Mononuclear cell (primary cell): Measurements from ENCODE around the gene PTGS2. TPM values are rescaled to one million over a fixed set of nuclear protein-coding genes. Genes with fewer than 3 reads are reported as not detected.
A peak's percentile ranks its signal among the peaks of the same experiment; 100 is the strongest.
"Not testable (repeated sequence)": the region's sequence is repeated elsewhere in the genome, so short reads cannot be mapped to it uniquely, and the experiment has no call there.

Experiments
- H3K27me3 ChIP-seq: 2 replicates; pipeline ENCODE4 v1.6.0; 2011; ENCODE audit warnings: low read length, control low read depth; ENCODE audit not compliant: insufficient read depth
- H3K4me1 ChIP-seq: 2 replicates; pipeline ENCODE4 v1.5.1; 2011; ENCODE audit warnings: mild to moderate bottlenecking, low read length, control low read depth; ENCODE audit not compliant: insufficient read depth
- H3K4me3 ChIP-seq: 2 replicates; pipeline ENCODE4 v1.5.1; 2011; ENCODE audit warnings: mild to moderate bottlenecking, low read length, moderate library complexity
- H3K9me3 ChIP-seq: 2 replicates; pipeline ENCODE4 v1.5.1; 2011; ENCODE audit warnings: low read depth, mild to moderate bottlenecking, control low read depth, low read length
- total RNA-seq: library from RNA; depleted of rRNA; stranded (reverse); fragments of >200 nt; gene quantifications from one replicate; pipeline ENCODE4 v1.2.3, GENCODE V29; 2012

PTGS2 gene
- total RNA-seq, 1 donor = 446 TPM

DNA sequence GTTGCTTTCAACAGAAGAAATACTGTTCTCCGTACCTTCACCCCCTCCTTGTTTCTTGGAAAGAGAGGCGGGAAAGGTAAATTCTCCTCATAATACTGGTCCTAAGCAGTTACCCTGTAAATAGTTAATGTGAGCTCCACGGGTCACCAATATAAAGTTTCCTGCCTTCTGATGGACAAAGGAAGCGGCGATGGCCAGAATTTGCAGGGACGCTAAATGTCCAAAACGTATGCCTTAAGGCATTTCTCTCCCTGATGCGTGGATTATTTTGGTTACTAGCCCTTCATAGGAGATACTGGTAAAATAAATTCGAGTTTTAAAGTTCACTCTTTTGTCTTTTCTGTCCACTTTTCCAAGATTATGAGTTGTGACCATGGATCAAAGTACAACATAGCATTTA is 898 bp upstream of the PTGS2 start:
- Histone ChIP-seq H3K27me3 (peaks cover 14% of the 10 kb centered on the region), H3K9me3 (no peaks in the 10 kb centered on the region), H3K4me1 (peaks cover 13% of the 10 kb centered on the region), H3K4me3 (peak overlapping the region; percentile 64)

DNA sequence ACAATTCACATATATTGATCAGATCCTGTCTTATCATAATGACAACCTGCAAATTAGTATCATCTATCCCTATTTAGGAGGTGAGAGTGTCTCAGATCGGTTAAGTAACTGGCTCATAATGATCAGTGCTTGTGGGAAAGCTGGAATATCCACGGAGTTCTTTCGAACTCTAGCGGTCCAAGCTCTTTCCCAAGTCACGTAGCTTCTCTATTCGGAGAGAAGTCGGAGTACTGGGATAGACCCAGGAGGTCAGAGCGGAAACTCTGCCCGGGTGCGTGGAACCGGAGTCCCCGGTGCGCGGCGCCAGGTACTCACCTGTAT is 339 bp downstream of the PTGS2 start:
- Histone ChIP-seq H3K27me3 (peaks cover 14% of the 10 kb centered on the region), H3K4me3 (peak overlapping the region; percentile 64), H3K4me1 (peaks cover 13% of the 10 kb centered on the region), H3K9me3 (no peaks in the 10 kb centered on the region)

DNA sequence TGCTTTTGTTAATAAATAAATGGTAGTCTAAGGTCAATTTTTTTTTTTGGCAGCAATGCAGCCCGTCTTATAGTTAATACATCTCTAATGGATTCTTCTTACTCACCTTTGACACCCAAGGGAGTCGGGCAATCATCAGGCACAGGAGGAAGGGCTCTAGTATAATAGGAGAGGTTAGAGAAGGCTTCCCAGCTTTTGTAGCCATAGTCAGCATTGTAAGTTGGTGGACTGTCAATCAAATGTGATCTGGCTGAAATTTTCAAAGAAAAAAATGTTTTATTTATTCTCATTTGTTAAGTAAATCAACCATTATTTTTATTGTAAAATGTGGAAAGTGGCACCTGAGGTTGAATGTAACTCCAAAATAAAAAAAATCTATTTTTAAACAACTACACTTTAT is 2.1 kb downstream of the PTGS2 start:
- Histone ChIP-seq H3K9me3 (no peaks in the 10 kb centered on the region), H3K27me3 (peaks cover 14% of the 10 kb centered on the region), H3K4me1 (peaks cover 13% of the 10 kb centered on the region), H3K4me3 (no peak overlapping the region)

DNA sequence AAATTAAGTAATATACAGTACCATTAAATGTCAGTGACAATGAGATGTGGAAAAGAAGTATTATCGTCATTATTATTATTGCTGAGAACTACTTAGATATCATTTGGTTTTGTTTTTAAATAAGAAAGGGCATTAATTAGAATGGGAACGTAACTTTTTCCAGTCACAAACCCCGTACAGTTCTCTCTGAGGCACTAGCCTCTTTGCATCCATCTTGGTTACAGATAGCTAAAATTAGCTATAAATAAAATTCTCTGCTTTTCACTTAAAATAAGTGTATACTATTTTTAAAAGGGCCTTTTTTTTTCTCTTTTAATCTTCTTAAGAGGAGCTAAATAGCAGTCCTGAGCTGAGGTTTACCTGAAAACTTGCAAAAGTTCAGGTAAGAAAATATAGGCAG is 7.6 kb downstream of the PTGS2 start:
- Histone ChIP-seq H3K4me1 (no peaks in the 10 kb centered on the region), H3K9me3 (no peaks in the 10 kb centered on the region), H3K27me3 (no peaks in the 10 kb centered on the region), H3K4me3 (no peak overlapping the region)

DNA sequence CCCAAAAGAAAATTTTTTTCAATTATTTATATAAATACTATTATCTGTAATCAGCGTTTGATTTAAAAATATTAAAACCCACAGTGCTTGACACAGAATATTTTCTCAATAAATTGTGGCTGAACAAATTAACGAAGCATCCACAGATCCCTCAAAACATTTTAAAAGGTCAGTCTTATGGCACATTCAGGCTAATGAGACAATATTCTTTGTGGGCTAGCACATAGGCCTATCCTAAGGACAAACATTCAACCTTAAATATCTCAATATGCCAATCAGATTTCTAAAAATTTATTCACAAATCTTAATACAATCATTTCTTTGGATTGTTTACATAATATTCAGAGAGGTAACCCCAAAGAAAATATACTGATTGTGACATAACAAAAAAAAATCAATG is 8.1 kb downstream of the PTGS2 start:
- H3K4me1 ChIP-seq = no peaks in the 10 kb centered on the region
- no peak overlapping the region for H3K4me3 ChIP-seq
- no peaks in the 10 kb centered on the region for H3K9me3 ChIP-seq
- H3K27me3 ChIP-seq = no peaks in the 10 kb centered on the region

DNA sequence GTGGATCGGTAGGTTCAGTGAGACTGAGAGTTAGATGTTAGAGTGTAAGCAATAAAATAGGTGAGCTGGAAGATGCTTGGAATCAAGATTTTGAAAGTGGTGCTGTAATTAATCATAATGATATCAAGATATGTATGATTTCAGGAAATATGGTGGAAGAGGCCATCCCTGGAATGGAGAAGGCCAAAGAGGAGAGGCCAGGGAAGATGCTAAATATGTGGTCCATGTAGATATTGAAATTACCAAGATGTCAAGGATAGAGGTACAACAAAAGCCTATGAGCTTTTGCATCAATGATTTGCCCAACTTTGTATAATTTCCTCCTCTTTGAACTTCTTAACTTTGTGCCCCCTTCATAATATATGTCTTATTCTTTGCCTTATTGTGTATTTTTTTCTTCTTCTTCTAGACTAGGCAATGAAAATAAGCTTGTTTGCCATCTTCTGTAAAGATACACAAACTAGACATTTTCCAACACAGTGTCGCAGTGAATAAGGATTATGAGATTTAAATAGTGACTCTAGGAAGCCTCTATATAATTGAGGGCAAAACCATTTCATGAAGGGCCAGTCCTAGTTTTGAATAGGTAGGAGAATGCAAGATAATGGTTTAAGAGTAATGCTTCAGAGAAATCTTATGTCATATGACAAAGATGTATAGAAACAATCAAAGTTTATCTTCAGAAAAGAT is 8.9 kb downstream of the PTGS2 start:
- no peaks in the 10 kb centered on the region for H3K9me3 ChIP-seq
- no peaks in the 10 kb centered on the region for H3K4me1 ChIP-seq
- H3K4me3 ChIP-seq = no peak overlapping the region
- no peaks in the 10 kb centered on the region for H3K27me3 ChIP-seq

DNA sequence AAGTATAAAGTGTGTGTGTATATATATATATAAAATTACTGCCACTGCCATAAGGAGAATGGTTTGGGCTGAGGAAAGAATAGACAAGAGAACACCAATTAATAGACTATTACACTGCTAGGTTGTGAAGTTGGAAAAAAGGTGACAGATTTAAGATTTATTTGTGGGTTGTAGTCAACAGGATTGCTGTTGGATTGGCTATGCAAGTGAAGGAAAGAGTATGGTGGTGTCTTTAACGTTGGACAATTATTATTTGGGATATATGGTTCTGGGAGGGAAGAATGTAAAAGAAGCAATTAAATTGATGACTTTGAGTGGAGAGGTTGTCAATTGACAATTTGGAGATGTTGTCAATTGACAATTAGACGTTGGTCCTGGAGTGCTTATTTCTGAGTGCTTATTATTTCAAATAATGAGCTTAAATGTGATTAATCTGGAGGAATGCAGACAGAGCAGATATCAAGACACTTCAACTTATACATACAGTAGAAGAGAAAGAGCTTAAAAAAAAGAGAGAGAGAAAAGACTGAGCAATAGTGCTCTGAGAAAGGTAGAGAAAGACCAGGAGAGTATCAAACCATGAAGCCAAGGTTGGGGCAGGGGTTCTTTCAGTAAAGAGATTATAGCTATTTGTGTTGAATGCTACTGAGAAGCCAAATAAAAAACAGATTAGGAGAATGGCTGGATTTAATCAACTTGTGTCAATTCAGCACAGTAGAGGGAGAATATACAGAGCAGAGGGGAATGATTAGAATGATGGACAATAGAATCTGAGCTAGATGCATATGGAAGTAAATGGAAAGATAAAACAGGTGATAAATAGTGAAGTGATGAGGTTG is 9.7 kb downstream of the PTGS2 start:
- Histone ChIP-seq H3K27me3 (no peaks in the 10 kb centered on the region), H3K4me1 (no peaks in the 10 kb centered on the region), H3K9me3 (no peaks in the 10 kb centered on the region), H3K4me3 (no peak overlapping the region)

DNA sequence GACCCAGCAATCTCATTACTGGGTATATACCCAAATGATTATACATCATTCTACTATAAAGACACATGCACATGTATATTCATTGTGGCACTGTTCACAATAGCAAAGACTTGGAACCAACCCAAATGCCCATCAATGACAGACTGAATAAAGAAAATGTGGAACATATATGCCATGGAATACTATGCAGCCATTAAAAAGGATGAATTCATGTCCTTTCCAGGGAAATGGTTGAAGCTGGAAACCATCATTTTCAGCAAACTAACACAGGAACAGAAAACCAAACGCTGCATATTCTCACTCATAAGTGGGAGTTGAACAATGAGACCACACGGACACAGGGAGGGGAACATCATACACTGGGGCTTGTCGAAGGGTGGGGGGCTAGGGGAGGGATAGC is 10.4 kb downstream of the PTGS2 start:
- H3K9me3 ChIP-seq, H3K27me3 ChIP-seq, H3K4me1 ChIP-seq, H3K4me3 ChIP-seq: not testable (repeated sequence)

DNA sequence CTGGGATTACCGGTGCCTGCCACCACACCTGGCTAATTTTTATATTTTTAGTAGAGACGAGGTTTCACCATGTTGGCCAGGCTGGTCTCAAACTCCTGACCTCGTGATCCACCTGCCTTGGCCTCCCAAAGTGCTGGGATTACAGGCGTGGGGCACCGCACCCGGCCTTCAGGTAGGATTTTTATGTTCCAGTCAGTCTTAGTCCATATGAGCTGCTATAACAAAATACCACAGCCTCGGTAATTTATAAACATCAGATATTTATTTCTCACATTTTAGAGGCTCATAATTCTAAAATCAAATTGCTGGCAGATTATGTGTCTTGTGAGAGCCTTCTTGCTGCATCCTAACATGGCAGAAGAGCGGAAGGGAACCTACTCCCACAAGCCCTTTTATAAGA is 16.0 kb downstream of the PTGS2 start:
- not testable (repeated sequence) for H3K27me3 ChIP-seq, H3K4me3 ChIP-seq, H3K9me3 ChIP-seq
- peaks cover 15% of the 10 kb centered on the region for H3K4me1 ChIP-seq

DNA sequence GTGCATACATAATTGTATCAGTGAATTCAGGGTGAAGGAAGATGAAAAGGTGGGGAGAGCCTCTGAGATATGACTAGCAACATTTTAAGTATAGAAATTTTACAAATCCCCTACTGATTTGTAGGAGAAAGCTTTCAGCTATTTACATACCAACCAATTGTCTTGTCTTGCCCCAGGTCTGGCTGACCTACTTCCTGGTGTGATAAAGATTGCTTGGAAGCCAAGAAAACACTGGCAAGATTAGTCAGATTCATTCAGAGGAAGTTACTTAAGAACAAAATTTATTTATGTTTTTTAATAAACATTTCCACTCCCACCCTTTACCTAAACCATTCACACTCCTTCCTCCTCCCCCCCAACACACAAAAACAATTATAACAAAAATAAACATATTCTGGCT is 17.5 kb downstream of the PTGS2 start:
- Histone ChIP-seq H3K4me3 (no peak overlapping the region), H3K9me3 (no peaks in the 10 kb centered on the region), H3K4me1 (peaks cover 26% of the 10 kb centered on the region), H3K27me3 (no peaks in the 10 kb centered on the region)

DNA sequence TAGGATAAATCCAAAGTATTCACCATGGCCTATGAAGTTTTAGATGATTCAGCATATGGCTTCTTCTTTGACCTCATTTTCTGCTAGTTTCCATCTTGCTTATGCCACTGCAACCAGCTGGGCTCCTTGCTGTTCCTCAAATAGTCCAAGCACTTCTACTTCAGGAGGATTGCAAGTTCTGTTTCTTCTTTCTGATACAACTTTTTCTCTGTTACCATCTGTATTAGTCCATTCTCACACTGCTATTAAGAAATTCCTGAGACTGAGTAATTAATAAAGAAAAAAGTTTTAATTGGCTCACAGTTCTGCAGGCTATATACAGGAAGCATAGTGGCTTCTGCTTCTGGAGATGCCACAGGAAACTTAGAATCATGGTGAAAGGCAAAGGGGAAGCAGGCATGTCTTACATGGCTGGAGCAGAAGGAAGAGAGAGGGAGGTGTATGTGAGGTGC is 20.3 kb downstream of the PTGS2 start:
- H3K4me3 ChIP-seq = no peak overlapping the region
- no peaks in the 10 kb centered on the region for H3K9me3 ChIP-seq
- H3K4me1 ChIP-seq = peaks cover 50% of the 10 kb centered on the region
- H3K27me3 ChIP-seq = no peaks in the 10 kb centered on the region

DNA sequence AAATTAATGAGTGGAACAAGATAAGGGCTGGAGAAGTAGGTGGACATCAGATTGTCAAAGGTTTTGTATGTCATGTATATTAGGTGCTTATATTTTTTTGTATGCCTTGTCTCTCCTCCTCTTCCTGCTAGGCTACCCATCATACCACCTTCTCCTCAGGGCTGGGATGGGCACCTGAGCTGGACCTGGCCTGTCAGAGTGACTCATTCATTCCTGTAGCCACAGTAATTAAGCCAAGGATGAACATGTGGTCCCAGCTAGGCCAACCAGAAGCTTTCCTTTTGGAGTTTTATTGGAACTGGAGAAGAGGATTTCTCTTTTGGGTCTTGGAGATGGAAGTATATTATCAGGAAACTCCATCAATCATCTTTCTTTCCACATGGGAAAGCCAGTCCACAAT is 21.2 kb downstream of the PTGS2 start:
- Histone ChIP-seq H3K27me3 (no peaks in the 10 kb centered on the region), H3K9me3 (no peaks in the 10 kb centered on the region), H3K4me3 (no peak overlapping the region), H3K4me1 (peaks cover 57% of the 10 kb centered on the region)

DNA sequence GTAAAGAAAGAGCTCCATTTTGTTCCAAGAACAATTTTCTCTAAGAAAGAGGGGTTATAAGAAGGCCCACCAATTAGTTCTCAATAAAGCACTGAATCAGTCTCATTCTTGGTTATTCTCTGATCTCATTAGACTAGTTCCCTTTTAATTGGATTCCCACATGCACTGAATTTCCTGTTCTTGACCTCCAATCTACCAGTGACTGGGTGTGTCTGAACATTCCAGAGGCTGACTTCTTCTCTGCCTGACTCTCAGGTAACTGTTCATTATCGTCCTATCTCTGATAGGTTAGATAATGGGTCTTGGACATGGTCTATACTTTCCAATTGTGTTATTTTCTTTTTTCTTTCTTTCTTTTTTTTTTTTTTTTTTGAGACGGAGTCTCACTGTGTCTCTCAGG is 22.7 kb downstream of the PTGS2 start:
- no peaks in the 10 kb centered on the region for H3K9me3 ChIP-seq
- H3K4me3 ChIP-seq = no peak overlapping the region
- H3K4me1 ChIP-seq = peaks cover 71% of the 10 kb centered on the region
- H3K27me3 ChIP-seq = no peaks in the 10 kb centered on the region

DNA sequence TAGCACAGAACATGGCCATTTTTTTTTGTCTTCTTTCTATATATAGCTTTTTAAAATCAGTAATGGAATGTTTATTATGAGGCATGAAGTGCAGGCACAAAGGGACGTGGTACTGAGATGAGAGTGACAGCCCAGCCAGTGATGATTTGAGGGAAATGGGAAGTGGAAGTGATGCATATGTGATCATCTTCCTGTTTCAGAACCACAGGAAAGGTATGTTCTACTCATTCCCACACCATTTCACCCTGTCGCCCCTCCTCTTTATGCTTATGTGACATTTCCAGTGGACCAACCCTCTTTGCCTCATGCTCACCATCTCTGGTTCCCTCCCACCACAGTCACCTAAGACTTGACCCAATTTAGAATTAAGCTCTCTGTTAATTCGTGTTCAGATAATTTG is 24.3 kb downstream of the PTGS2 start:
- Histone ChIP-seq H3K9me3 (no peaks in the 10 kb centered on the region), H3K27me3 (no peaks in the 10 kb centered on the region), H3K4me3 (no peak overlapping the region), H3K4me1 (peaks cover 71% of the 10 kb centered on the region)

DNA sequence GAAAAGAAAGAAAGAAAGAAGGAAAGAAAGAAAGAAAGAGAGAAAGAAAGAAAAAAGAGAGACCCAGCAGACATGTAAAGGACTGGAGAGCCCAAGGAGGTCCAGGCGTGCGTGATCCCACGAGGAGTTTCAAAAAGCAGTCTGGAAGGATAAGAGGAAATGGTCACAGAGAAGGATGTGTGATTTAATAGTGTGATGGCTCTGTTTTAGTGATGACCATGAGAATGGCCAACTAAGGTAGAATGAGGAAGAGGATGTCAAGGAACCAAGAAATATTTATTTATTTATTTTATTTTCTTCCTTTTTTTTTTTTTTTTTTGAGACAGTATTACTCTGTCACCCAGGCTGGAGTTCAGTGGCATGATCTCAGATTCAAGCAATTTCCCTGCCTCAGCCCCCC is 25.5 kb downstream of the PTGS2 start:
- peaks cover 62% of the 10 kb centered on the region for H3K4me1 ChIP-seq
- H3K9me3 ChIP-seq = no peaks in the 10 kb centered on the region
- H3K4me3 ChIP-seq = no peak overlapping the region
- H3K27me3 ChIP-seq = no peaks in the 10 kb centered on the region

DNA sequence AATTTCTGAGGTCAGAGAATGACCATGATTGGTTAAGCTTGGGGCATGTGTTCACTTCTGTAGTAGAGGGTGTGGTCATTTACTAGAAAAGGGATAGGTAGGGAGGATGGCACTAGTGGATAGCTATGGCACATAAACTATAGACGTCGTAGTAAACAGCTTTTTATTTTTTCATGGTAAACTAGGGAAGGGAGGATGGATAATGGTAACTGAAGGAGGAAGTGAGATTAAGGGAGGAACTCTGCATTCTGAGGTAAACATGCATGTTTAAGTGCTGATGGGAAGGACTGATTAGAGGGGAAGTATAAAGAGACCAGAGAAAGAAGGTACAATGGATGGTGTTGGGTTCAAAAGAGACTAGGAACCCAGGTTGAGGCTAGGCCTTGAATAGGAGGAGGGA is 26.9 kb downstream of the PTGS2 start:
- H3K27me3 ChIP-seq = no peaks in the 10 kb centered on the region
- peaks cover 48% of the 10 kb centered on the region for H3K4me1 ChIP-seq
- H3K4me3 ChIP-seq = no peak overlapping the region
- no peaks in the 10 kb centered on the region for H3K9me3 ChIP-seq
